Prostate gland (tissue), 2 donors: Measurements from ENCODE around the gene TXNDC17. TPM values are rescaled to one million over a fixed set of nuclear protein-coding genes. Genes with fewer than 3 reads are reported as not detected.

Source experiments
- DNase-seq: peaks from one replicate; pipeline ENCODE4 v3.0.0-alpha.2; 2019; ENCODE audit warnings: low spot score
- H3K27ac ChIP-seq, 2 donors: fragments of 200-600 bp; sonication (generic); 2 replicates each; pipeline ENCODE4 v1.5.1; 2017 to 2019
- H3K27me3 ChIP-seq: fragments of 200-600 bp; sonication (generic); replicated peaks from 2 replicates; pipeline ENCODE4 v1.5.1; 2019; ENCODE audit not compliant: insufficient read depth
- H3K36me3 ChIP-seq, 2 donors: fragments of 200-600 bp; sonication (generic); 1 replicate in 1 of 2; 2 replicates in 1 of 2; pipeline versions ENCODE4 v1.5.1 to v1.8.1; 2017 to 2019
- H3K4me1 ChIP-seq: fragments of 200-600 bp; sonication (generic); replicated peaks from 2 replicates; pipeline ENCODE4 v1.5.1; 2019
- H3K4me3 ChIP-seq, 2 donors: fragments of 200-600 bp; sonication (generic); 2 replicates each; pipeline ENCODE4 v1.5.1; 2017 to 2019
- H3K9me3 ChIP-seq: fragments of 200-600 bp; sonication (generic); 2 replicates; pipeline ENCODE4 v1.5.1; 2017
- CTCF ChIP-seq, 4 experiments: fragments of 200-600 bp in 2 of 4; fragments of 450-650 bp in 2 of 4; sonication (generic) in 2 of 4; IDR thresholded peaks; 1 replicate in 3 of 4; 2 replicates in 1 of 4; pipeline ENCODE4 v1.5.1; 2016 to 2019; ENCODE audit warnings: antibody characterized with exemption in 4 of 4, mild to moderate bottlenecking in 2 of 4, moderate library complexity in 2 of 4
- POLR2A ChIP-seq: fragments of 450-650 bp; IDR thresholded peaks from one replicate; pipeline ENCODE4 v1.6.1; 2016; ENCODE audit warnings: antibody characterized with exemption, mild to moderate bottlenecking
- POLR2AphosphoS5 ChIP-seq: sonication (generic); formaldehyde crosslinking; IDR thresholded peaks from one replicate; pipeline ENCODE4 v1.6.1; 2017; ENCODE audit warnings: antibody characterized with exemption
- WGBS: methylation state at CpG from one replicate; pipeline ENCODE4 v1.1.5; 2018; 5-methylcytosine and 5-hydroxymethylcytosine counted together
- intact Hi-C: fragments of 100-400 bp; cut with DNase I; formaldehyde crosslinking; loops from one replicate; pipeline ENCODE4 v1.14.2; 2022
- total RNA-seq, 2 donors: library from RNA; depleted of rRNA; stranded (reverse); fragments of >200 nt; gene quantifications; one replicate each; pipeline ENCODE4 v1.1.0, GENCODE V29; 2016

Gene TXNDC17
- total RNA-seq, 2 donors from 2014 or later: 111 to 220 TPM

DNA sequence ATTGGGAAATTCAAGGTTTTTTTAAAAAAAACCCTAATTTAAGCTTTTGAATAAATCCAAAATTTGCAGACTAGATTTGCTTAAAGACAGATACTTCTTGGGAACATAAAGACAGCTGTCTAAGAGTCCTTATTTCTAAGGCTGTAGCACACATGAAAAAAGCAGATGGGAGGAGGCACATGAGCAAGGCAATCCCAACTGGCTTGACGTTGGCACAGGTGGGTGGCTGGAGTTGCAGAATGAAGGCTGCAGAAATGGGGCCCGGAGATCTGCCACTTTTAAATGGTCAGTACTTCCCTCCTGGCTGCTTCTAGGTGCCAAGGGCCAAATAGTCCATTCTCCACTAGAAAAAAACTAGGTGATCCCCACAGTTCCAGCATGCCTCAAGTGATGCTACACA, 4.8 kb upstream of the TXNDC17 start:
- H3K4me3 ChIP-seq: no peak overlapping the region
- 75% methylated on average over 2 of the region's 2 CpGs for WGBS
- no peaks in the 10 kb centered on the region for H3K27me3 ChIP-seq
- H3K36me3 ChIP-seq: no peaks in the 10 kb centered on the region
- intact Hi-C loops: no loop called here
- peaks cover 14% of the 10 kb centered on the region for H3K4me1 ChIP-seq
- H3K27ac ChIP-seq: no peak overlapping the region
- TF ChIP-seq POLR2A: no peak
- no peaks in the 10 kb centered on the region for H3K9me3 ChIP-seq
- DNase-seq: no peak

- TF ChIP-seq POLR2A (no peak), POLR2AphosphoS5 (no peak), CTCF (IDR thresholded peaks at IDR 0.05) (no peak)
- H3K9me3 ChIP-seq: no peaks in the 10 kb centered on the region
- no peaks in the 10 kb centered on the region for H3K36me3 ChIP-seq
- H3K27ac ChIP-seq: no peak overlapping the region
- DNase-seq: no peak
- intact Hi-C loops: no loop called here
- peaks cover 19% of the 10 kb centered on the region for H3K4me1 ChIP-seq
- no peaks in the 10 kb centered on the region for H3K27me3 ChIP-seq
- H3K4me3 ChIP-seq: no peak overlapping the region
- WGBS: 84% methylated on average over 17 of the region's 17 CpGs
These were observed 4.0 kb upstream of the TXNDC17 start for GRCh38 chr17:6636616-6637457.

DNA sequence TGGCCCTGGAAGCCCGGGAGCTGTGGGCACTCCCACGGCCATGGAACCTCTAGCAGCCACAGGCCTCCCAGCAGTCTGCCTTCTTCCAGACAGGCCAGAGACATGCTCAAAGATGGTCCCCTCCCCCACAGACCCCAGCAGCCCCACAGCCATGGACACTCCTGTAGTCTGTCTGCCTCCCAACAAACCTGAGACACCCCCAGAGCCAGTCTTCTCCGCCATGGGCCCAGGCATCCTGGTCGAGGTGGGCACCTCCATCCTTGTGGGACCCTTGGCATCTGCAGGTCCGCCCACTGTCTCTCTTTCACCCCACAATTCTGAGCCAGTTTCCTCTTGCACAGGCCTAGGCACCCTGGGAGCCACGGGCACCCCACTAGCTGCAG, 3.4 kb upstream of the TXNDC17 start:
- Histone ChIP-seq H3K4me3 (no peak overlapping the region), H3K9me3 (no peaks in the 10 kb centered on the region), H3K4me1 (peaks cover 21% of the 10 kb centered on the region), H3K27me3 (no peaks in the 10 kb centered on the region), H3K36me3 (no peaks in the 10 kb centered on the region), H3K27ac (no peak overlapping the region)
- WGBS: 87% methylated on average over 6 of the region's 6 CpGs
- intact Hi-C loops: no loop called here
- no peak for DNase-seq
- TF ChIP-seq POLR2A: no peak
- TF ChIP-seq CTCF (IDR thresholded peaks at IDR 0.05): no peak
- no peak for TF ChIP-seq POLR2AphosphoS5

GRCh38 chr17:6638046-6638908, 2.6 kb upstream of the TXNDC17 start:
- no peaks in the 10 kb centered on the region for H3K36me3 ChIP-seq
- DNase-seq: no peak
- no peak overlapping the region for H3K27ac ChIP-seq
- TF ChIP-seq POLR2AphosphoS5: no peak
- no peak for TF ChIP-seq CTCF (IDR thresholded peaks at IDR 0.05)
- no peak for TF ChIP-seq POLR2A
- intact Hi-C loops: no loop called here
- H3K4me1 ChIP-seq: peaks cover 21% of the 10 kb centered on the region
- 84% methylated on average over 24 of the region's 24 CpGs for WGBS
- H3K9me3 ChIP-seq: no peaks in the 10 kb centered on the region
- no peak overlapping the region for H3K4me3 ChIP-seq
- no peaks in the 10 kb centered on the region for H3K27me3 ChIP-seq

DNA sequence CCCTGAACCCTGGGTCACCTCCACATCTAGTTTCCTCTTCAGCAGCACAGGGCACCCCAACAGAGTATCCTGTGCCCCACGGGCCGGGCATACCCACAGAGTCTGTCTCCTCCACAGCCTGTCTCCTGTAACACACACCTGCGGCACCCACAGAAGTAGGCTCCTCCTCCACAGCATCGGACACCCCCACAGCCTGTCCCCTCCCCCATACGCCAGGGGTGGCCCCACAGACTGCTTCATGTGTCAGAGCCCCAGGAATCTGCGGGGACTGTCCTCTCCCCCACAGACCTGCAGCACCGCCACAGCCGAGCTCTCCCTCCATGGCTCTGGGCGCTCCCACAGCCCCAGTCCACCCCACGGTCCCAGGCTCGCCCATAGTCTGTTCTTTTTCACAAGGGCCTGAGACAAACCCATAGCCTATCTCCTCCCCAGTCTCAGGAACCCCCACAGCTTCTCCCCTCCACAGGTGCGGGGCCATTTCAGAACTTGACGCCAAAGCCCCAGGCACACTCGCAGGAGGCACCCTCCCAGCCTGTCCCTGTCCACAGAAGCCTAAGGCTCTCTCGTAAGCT, 1.8 kb upstream of the TXNDC17 start:
- no peak overlapping the region for H3K27ac ChIP-seq
- peaks cover 21% of the 10 kb centered on the region for H3K4me1 ChIP-seq
- WGBS: 22% methylated on average over 14 of the region's 15 CpGs
- TF ChIP-seq POLR2AphosphoS5 (no peak), CTCF (IDR thresholded peaks at IDR 0.05) (no peak), POLR2A (no peak)
- H3K4me3 ChIP-seq: peak overlapping the region; percentile 65 to 89
- H3K9me3 ChIP-seq: no peaks in the 10 kb centered on the region
- no peaks in the 10 kb centered on the region for H3K27me3 ChIP-seq
- intact Hi-C loops: no loop called here
- DNase-seq: no peak
- H3K36me3 ChIP-seq: no peaks in the 10 kb centered on the region
